Ovary (tissue), 3 donors: ENCODE results near the gene USP17L18.
"Not testable (repeated sequence)": the region's sequence is repeated elsewhere in the genome, so short reads cannot be mapped to it uniquely, and the experiment has no call there.

Experiments
- EP300 ChIP-seq: sonication (generic); formaldehyde crosslinking; IDR thresholded peaks from one replicate; pipeline ENCODE4 v1.6.1; 2017; ENCODE audit warnings: antibody characterized with exemption
- POLR2A ChIP-seq: fragments of 450-650 bp; IDR thresholded peaks from one replicate; pipeline ENCODE4 v1.6.1; 2017; ENCODE audit warnings: antibody characterized with exemption, mild to moderate bottlenecking, moderate library complexity
- TF ChIP-seq, protein P1 (sequence below), 3 donors: fragments of 450-650 bp in 2 of 3; fragments of 200-600 bp in 1 of 3; IDR thresholded peaks; one replicate each; pipeline versions ENCODE4 v1.5.1 to v1.8.0; 2016 to 2022; ENCODE audit warnings: antibody characterized with exemption in 3 of 3, mild to moderate bottlenecking in 1 of 3
- donor health status: DM: no; HTN: no; CAD: no.

- TF ChIP-seq, protein P1, sequence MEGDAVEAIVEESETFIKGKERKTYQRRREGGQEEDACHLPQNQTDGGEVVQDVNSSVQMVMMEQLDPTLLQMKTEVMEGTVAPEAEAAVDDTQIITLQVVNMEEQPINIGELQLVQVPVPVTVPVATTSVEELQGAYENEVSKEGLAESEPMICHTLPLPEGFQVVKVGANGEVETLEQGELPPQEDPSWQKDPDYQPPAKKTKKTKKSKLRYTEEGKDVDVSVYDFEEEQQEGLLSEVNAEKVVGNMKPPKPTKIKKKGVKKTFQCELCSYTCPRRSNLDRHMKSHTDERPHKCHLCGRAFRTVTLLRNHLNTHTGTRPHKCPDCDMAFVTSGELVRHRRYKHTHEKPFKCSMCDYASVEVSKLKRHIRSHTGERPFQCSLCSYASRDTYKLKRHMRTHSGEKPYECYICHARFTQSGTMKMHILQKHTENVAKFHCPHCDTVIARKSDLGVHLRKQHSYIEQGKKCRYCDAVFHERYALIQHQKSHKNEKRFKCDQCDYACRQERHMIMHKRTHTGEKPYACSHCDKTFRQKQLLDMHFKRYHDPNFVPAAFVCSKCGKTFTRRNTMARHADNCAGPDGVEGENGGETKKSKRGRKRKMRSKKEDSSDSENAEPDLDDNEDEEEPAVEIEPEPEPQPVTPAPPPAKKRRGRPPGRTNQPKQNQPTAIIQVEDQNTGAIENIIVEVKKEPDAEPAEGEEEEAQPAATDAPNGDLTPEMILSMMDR (IDR thresholded peaks at IDR 0.05), result not testable (repeated sequence)
- not testable (repeated sequence) for TF ChIP-seq EP300, POLR2A
Observed at GRCh38 chr4:9238461-9238860, 10.0 kb upstream of the USP17L18 start.
